HG03521 (cell line): ENCODE data around the gene AGRN.
"Not testable (repeated sequence)": the region's sequence is repeated elsewhere in the genome, so short reads cannot be mapped to it uniquely, and the experiment has no call there.

Experiments
- ATAC-seq: cut with Tn5 transposase; IDR thresholded peaks from one replicate; pipeline ENCODE4 v1.9.1; 2021; ENCODE audit warnings: mild to moderate bottlenecking, moderate library complexity; ENCODE audit not compliant: unreplicated experiment

The AGRN gene

GRCh38 chr1:1020000-1020404 lies at the start of gene AGRN:
TSS of gene AGRN (plus strand) at chr1:1020120. CDS start at chr1:1020173, 53 bp downstream.
- ATAC-seq: peak; percentile 19

GRCh38 chr1:970242-970972 lies 49.5 kb upstream of the AGRN start:
- no peak for ATAC-seq

GRCh38 chr1:970973-971730 lies 48.8 kb upstream of the AGRN start:
- no peak for ATAC-seq

GRCh38 chr1:971751-972506 lies 48.0 kb upstream of the AGRN start:
- no peak for ATAC-seq

GRCh38 chr1:972726-973458 lies 47.0 kb upstream of the AGRN start:
- no peak for ATAC-seq

GRCh38 chr1:973459-974292 lies 46.2 kb upstream of the AGRN start:
- no peak for ATAC-seq

GRCh38 chr1:974293-974640 lies 45.7 kb upstream of the AGRN start:
- ATAC-seq: no peak

GRCh38 chr1:974687-975328 lies 45.1 kb upstream of the AGRN start:
- no peak for ATAC-seq

GRCh38 chr1:975365-975764 lies 44.6 kb upstream of the AGRN start:
- ATAC-seq: no peak

GRCh38 chr1:975896-976683 lies 43.8 kb upstream of the AGRN start:
- ATAC-seq: no peak

- not testable (repeated sequence) for ATAC-seq
Observed at GRCh38 chr1:976791-977190, 43.1 kb upstream of the AGRN start.

GRCh38 chr1:978069-978834 lies 41.7 kb upstream of the AGRN start:
- ATAC-seq: no peak

GRCh38 chr1:978835-979743 lies 40.8 kb upstream of the AGRN start:
- ATAC-seq: no peak

- no peak for ATAC-seq
Observed at GRCh38 chr1:979744-980072, 40.2 kb upstream of the AGRN start.

- no peak for ATAC-seq
Observed at GRCh38 chr1:980137-980571, 39.8 kb upstream of the AGRN start.

- no peak for ATAC-seq
Observed at GRCh38 chr1:980602-981395, 39.1 kb upstream of the AGRN start.
